ENCODE data around the gene AK1.

The AK1 gene, protein sequence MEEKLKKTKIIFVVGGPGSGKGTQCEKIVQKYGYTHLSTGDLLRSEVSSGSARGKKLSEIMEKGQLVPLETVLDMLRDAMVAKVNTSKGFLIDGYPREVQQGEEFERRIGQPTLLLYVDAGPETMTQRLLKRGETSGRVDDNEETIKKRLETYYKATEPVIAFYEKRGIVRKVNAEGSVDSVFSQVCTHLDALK

DNA sequence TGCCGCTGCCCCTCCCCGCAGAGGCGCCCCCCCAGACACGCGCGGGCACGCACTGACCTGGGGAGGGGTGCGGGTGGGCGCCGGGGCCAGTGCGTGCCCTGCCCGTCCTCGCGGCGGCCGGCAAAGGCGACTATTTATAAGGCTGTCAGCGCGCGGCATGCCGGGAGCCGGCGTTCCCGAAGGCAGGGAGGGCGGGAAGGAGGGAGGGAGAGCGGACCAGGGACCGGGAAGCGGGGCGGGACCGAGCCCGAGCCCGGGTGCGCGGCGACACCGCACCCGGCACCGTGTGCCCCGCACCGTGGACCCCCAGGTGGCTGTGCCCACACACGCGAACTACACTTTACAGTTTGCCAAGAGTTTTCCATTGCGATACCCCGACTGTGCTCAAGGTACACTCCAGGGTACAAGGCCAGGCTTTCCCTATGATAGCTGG, at the start of gene AK1:
TSS of gene AK1 (minus strand) at position 110 of the 433 bp plus-strand sequence. CDS start 3,058 bp downstream, outside the sequence.
- DNase-seq (ENCODE audit: low read depth): no peak

DNA sequence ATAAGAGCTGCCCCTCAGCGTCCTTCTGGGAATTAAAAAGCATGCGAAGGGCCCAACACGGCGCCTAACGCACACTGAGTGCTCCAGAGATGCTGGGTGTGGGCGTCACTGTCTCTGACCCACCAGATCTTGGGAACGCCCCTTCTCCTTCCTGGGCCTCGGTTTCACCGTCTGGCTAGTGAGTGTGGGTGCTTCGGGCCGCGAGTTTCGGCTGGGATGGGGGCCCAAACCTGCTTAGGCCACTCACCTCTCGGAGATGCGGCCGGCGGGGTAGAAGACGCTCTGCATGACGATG, 49.4 kb upstream of the AK1 start:
- no peak for DNase-seq (ENCODE audit: low read depth)

DNA sequence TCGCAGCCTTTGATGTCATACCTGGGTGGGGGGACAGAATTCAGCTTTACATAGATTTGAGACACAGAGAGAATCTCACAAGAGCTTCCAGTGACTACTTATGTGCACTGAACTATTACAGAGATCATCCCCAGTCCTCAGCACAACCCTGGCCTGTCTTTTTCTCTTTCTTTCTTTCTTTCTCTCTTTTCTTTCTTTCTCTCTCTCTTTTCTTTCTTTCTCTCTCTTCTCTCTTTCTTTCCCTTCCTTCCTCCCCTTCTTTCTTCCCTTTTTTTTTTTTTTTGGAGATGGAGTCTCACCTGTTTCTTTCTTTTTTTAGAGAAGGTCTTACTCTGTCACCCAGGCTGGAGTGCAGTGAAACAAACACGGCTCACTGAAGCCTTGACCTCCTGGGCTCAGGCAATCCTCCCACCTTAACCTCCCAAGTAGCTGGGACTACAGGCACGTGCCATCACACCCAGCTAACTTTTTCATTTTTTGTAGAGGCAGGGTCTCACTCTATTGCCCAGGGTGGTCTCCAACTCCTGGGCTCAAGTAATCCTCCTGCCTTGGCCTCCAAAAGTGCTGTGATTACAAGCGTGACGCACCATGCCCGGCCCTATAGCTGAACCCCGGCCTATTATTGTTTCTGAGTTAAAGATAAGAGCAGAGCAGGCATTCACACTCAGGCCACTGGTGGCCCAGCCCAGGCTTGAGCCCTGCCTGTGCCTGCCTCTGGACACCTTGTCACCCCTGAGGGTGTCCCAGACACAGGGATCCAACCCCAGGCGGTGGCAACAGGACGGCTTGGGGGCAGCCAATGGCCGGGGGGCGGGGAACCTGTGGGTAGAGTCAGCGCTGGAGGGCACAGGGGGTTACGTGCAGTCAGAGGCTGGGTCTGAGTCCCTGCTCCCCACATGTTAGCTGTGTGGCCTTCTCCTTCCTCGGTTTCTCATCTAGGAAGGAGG, 48.8 kb upstream of the AK1 start:
- DNase-seq (ENCODE audit: low read depth): no peak

DNA sequence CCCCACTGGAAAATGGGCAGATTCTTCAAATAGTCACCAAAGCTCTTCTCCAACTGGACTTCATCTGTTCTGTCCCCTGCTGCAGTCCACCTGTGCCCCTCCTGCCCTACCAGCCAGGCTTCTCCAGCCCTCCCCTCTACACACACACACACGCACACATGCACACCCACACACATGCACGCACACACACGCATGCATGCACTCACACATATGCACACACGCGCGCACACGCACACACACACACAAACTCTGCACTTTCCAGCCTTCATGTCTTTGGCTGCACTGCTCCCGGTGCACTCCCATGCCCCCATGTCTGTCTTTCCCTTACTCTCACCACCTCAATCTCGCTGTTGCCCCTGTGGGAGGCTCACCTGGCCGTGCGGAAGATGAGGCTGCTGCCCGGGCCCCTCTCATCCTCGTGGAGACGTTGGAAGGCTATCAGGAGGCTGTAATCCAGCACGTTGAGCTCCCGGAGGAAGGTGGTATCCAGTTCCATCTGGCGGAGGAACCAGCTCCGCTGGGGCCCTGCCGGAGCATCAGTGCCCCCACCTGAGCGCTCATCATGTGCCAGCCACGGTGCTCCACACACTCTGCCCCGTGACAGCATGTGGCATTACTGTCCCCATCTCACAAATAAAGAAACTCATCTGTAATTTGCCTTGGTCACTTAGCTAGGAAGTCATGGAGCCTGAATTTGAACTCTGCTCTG, 47.4 kb upstream of the AK1 start:
- DNase-seq (ENCODE audit: low read depth): no peak

DNA sequence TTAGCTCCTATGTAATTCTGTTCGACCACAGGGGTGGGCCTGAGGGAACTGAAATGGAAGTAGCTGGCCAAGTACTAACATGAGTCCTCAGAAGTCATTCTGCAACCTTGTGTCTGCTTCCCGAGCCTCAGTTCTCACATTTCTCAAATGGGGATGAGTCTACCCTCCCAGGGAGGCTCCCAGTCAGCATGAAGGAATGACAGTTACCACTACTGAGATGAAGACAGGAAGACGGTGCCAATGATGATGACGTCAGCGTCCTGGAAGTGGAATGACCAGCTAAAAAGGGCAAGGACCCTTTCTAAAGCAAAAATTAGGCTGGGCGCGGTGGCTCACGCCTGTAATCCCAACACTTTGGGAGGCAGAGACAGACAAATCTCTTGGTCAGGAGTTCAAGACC, 46.3 kb upstream of the AK1 start:
- no peak for DNase-seq (ENCODE audit: low read depth)

DNA sequence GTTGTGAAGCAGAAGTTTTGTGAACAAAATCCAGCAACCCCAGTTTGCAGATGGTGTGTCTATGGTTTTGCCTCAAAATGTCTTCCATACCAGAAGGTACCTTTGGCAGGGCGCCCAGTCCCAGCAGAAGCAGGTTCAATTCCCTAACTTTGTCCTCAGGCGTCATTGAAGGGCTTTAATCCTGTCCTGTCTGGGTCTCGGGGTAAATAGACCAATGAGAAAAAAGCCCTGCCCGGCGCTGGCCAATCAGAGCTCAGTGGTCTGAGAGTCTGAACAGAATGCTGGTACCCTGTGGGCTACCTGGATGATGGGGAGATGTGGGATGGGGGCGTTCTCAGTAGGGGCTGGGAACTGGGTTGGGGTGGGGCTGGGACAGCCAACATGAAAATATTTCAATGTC, 45.6 kb upstream of the AK1 start:
- no peak for DNase-seq (ENCODE audit: low read depth)

DNA sequence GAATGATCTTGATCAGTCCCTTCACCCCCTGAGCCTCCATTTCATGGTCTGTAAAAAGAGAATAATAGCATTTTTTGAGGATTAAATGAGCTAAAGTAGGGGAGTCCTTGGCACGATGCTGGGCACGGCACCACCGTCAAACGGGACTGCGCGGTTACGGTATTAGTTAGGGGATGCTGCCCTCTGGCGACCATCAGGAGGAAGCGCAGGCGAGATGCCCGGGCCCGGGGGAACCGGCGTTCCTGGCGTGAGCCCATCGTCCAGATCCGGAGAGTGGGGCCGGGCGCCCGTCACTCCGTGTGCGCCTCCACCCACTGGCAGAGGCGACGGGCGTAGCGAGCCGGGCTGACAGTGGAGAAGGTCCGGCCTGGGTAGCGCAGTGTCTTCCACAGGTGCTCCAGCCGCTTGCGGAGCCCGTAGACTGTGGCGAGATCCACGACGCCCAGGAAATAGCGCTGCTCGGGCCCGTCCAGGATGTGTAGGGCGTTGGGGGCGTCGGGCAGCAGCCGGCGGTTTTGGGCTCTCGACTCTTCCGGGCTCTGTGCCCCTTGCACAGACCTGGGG, 44.2 kb upstream of the AK1 start:
- peak; percentile 77 for DNase-seq (ENCODE audit: low read depth)

DNA sequence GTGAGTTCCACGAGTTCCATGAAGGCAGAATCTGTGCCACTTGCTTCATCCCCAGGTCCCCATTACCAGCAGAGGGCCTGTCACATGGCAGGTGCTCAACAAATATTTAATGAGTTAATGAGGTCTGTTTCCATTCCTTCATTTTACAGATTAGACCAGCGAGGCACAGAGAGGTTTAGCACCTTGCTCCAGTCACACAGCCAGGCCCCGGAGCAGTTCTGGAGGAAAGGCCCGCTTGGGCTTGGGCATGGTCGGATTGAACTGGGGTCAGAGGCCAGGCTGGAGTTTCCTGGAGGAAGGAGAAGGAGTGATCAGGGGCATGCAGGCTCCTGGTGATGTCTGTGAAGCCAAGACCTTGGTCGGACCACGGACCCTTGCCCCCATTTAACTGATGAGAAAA, 43.3 kb upstream of the AK1 start:
- no peak for DNase-seq (ENCODE audit: low read depth)

DNA sequence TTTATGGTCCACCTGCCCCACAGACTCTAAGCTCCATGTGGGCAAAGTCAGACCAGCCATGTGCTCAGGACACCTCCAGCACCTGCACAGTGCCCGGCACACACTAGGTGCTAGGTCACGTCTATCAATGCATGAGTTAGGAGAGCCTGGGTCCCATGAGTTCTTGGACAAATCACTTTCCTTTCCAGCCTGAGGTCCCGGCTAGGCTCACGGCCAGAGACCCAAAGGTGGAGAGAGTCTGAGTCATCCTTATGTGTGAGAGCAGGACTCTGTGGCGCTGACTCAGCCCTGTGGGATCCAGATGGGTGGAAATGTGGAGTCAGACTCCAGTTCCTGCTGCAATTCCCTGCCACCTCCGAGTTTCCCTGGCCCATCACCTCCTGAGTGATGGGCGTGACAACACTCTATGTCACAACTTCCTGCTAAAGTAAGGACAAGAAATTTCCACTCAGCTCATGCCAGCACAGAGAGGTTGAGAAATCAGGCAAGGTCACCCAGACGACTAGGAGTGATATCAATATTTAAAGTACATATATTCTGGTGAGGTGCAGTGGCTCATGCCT, 41.9 kb upstream of the AK1 start:
- DNase-seq (ENCODE audit: low read depth): no peak

DNA sequence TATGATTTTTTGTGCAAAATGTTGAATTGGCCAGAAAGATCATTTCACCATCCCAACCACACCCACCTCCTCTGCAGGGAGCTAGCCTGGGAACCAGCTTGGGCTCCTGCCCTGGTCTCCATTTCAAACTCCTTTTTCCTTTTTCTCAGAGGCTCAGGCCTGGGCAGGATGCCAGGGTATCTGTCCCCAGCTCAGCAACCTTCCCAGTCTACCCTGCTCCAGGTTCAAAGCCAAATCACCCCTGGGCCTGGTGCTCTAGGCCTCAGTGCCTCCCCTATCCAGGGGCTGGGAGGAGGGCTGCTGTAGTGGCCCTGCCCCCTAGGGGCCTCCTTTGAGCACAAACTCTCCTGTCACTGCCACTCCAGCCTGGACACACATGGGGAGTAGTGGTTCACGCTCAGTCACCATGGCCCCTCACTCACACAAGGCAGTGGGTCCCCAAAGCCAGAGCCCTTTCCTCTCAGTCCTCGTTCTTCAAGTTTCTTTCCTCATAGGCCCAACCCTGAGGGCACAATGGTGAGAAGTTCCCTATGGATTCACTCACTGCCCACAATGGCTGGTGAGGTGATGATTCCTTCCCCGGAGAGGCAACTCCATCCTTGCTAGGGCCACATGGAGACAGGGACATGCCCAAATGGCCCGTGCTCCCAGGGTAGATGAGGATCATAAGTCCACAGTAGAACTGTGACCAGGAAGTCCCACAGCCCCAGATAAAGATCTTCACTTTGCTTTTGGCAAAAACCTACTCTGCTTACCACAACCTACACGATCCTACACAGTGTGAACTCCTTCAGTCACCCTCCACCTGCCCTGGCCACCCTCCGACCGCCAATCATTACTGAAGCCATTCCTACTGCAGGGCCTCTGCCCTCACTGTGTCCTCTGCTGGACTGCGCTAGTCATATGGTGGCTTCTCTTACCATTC, 41.0 kb upstream of the AK1 start:
- DNase-seq (ENCODE audit: low read depth): no peak

DNA sequence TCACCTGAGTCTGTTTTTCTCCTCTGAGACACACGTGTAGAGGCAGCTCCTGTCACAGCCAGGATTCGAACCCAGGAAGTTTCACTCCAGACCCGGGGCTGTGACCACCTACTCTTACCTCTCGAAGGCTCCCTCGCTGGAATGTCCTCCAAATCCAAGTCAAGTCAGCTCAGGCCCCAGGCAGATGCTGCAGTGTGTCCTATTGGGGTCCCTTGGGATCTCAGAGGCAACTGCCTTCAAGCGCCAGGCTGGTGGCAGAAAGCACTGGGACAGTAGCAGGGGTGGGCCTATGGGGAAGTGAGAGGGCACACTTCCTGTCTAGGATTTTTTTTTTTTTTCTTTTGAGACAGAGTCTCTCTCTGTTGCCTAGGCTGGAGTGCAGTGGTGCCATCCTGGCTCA, 40.1 kb upstream of the AK1 start:
- no peak for DNase-seq (ENCODE audit: low read depth)

DNA sequence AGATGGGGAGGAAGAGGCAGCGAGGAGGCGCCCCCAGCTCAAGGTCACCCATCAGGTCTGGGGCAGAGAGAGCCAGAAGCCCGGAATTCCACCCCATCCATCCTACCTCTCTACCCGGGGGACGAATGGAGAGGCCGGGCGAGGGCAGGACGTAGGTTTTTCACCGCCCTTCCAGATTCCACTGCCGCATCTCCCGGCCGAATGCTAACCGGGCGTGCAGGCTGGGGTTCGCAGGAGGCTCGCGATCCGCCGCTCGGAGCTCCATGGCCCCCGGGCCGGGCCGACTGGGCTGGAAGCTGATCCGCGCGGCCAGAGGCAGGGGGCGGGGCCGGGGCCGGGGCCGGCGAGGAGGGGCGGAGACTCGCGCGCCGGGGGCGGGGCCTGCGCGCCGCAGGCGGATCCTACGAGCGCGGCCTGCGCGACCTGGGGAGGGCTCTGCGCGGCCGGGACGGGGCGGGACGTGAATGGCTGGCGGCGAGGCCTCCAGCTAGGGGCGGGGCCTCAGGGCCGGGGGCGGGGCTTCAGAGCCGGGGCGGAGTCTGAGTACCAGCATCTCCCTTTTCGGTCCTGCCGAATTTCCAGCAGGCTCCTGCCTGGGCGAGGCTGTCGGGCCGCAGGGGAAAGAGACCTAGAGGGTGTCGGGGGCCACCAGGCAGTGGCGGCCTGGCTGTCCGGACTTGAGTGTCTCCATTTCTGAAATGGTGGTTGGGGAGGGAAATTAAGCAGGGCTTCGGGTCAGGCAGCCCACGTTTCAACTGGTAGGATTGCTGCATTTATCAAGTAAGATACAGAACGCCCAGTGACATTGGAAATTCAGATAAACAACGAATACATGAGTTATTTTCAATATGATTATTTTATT, 39.5 kb upstream of the AK1 start, which contains the start of gene ST6GALNAC4:
TSS of gene ST6GALNAC4 (minus strand) at position 322 of the 862 bp plus-strand sequence. CDS start 622 bp downstream, outside the sequence.
- DNase-seq (ENCODE audit: low read depth): peak; percentile 97

DNA sequence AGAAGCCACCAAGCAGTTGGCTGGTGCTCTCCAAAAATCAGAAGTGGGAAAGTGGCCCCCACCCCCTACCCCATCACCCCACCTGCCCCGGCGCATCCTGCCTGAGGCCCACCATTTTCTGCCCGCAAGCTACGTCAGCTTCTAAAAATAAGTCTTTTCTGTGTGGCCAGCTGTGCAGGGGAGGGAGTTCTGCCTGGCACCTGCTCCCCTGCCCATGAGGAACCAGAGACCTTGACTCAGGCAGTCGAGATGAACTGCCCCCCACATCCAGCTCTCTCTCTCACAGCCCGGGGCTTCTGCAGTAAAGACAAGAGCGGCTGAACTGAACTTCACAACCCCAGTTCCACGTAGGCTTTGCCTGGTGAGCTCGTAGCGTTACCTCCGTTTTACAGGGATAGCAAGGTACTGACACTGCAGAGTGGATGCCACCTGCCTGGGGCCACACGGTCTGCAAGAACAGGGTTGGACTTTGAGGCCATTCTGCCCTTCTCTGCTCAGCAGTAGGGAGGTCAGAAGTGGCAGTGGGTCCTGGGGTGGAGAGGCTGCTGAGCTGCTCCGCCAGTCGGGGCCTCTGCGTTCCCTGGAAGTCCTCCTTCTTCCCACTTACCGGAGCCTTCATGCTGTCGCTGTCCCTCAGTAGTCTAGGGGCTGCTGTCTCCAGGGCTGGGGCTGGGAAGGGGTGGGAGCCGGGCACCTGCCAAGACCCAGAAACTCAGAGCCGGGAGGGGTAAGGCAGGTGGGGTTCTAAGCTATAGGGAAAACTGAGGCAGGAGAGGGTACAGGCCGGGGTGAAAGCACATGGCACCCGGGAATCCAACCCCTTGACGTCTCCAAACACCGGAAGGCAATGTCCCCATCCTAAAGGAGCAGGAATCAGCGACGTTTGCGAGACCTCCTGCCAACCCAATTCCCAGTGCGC, 38.6 kb upstream of the AK1 start:
- no peak for DNase-seq (ENCODE audit: low read depth)

DNA sequence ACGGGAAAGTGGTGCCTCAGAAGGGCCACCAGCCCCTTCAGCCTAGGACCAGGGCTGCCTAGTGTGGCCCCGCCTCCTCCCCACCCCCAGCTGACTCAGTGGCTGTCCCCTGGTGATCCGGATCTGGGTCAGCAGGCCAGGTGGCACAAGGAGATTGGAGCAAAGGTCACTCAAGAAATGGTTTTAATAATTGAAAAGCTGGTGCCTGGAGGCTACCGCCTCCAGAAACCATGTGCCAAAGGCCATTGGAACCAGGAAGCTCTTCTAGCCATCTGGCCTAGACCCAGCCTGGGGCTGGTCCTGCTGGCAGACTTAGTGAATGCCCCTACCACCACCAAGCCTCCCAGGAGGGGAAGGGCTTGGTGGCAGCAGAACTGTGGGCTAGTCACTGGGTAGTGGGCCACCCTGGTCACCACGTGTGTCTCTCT, 37.9 kb upstream of the AK1 start:
- DNase-seq (ENCODE audit: low read depth): no peak

DNA sequence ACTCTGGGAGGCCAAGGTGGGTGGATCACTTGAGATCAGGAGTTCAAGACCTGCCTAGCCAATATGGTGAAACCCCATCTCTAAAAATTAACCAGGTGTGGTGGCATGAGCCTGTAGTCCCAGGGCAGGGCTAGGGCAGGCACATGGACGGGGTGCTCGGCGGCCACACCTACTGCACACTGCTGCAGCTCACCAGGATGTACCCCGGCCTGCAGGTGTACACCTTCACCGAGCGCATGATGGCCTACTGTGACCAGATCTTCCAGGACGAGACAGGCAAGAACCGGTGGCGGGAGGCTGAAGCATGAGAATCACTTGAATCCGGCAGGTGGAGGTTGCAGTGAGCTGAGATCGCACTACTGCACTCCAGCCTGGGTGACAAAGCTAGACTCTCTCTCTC, 36.2 kb upstream of the AK1 start:
- no peak for DNase-seq (ENCODE audit: low read depth)

DNA sequence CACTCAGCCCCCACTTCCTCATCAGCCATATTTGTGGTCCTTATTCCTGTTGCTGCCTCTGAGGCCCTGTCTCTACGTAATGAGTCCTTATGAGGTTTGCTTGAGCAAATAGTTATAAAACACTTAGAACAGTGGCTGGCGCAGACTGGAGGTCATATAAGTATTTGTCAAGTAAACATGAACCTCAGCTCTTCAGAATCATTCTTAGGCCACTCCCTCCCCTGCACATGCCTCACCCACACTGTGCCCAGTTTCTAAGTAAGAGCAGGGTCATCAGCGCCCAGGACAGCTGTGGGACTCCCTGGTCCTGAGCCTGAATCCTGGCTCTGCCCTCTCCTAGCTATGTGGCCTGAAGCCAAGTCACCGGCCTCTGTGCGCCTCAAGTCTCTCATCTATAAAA, 35.4 kb upstream of the AK1 start:
- no peak for DNase-seq (ENCODE audit: low read depth)

DNA sequence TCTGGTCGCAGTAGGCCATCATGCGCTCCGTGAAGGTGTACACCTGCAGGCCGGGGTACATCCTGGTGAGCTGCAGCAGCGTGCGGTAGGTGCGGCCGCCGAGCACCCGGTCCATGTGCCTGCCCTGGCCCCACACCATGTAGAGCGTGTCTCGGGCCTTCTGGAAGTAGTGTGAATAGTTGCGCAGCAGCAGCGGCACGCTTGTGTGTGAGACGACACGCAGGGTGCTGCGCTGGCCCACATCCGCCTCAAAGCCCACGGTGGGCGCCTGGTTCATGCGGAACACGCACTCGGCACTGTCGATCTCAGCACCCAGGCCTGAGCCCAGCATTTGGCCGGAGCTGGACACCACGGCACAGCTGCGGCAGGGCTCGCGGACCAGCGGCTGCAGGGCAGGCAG, 34.8 kb upstream of the AK1 start:
- DNase-seq (ENCODE audit: low read depth): no peak

DNA sequence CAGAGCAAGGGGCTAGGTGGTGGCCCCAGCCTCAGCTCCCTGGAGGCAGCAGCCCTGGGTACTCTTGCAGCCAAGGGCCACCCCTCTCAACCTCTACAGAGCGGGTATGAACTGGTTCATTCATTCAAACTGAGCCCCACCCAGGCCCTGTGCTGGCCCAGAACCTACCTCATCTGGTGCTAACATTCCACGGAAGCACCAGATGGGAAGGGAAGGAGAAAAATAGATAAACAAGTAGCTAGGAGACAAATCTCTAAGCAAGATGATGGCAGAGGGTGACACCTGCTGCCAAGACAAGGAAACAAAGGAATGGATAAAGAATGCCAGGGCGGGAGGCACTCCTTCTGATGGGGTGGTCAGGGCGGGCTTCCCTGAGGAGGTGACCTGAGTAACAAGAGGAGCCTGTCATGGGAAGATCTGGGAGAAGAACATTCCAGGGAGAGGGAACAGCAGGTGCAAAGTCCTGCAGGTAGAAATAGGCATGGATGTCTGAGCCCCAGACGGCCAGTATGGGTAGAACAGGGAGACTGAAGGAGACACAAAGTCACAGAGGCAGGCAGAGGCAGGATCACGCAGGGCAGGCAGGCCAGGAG, 33.2 kb upstream of the AK1 start:
- no peak for DNase-seq (ENCODE audit: low read depth)

DNA sequence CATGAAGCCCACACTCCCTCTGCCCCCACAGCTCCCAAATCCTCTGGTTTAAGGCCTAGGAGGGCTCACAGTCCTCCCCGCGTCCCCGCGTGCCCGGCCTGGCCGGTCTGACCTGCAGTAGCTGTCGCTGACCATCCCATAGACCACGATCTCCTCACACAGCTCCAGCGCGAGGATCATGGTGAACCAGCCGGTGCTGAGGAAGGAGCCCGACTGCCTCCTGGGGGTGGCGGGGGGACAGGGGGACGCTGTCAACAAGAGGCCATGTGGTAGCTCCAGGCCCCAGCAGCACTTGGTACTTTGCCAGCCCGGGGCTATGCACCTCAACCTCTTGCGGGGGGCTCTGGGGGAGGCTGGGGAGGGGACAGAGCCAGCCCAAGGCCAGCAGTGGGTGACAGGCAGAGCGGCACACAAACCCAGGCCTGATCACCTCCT, 32.4 kb upstream of the AK1 start:
- no peak for DNase-seq (ENCODE audit: low read depth)
